SK-N-MC (cell line): ENCODE results near the gene SCN8A.

Source experiments
- DNase-seq: peaks from one replicate; pipeline ENCODE4 v3.0.0-alpha.2; 2011; ENCODE audit warnings: low read depth, low spot score
- H3K27ac ChIP-seq: fragments of 200-600 bp; sonication (generic); 2 replicates; pipeline ENCODE4 v1.5.1; 2016; ENCODE audit warnings: mixed run types
- H3K36me3 ChIP-seq: fragments of 200-600 bp; sonication (generic); 2 replicates; pipeline ENCODE4 v1.6.1; 2017; ENCODE audit warnings: antibody characterized with exemption, low read length, mixed read lengths; ENCODE audit not compliant: insufficient read depth
- H3K4me3 ChIP-seq: fragments of 200-600 bp; sonication (generic); 2 replicates; pipeline ENCODE4 v1.5.1; 2016
- H3K9ac ChIP-seq: fragments of 200-600 bp; sonication (generic); 2 replicates; pipeline ENCODE4 v1.8.0; 2017; ENCODE audit warnings: mixed run types, mixed read lengths; ENCODE audit not compliant: insufficient read length
- H3K9me3 ChIP-seq: fragments of 200-600 bp; sonication (generic); 2 replicates; pipeline ENCODE4 v1.6.1; 2017; ENCODE audit warnings: low read depth, mild to moderate bottlenecking, antibody characterized with exemption, low read length, moderate library complexity, mixed read lengths
- EZH2 ChIP-seq: fragments of 200-600 bp; sonication (generic); IDR thresholded peaks from one replicate; pipeline ENCODE4 v1.6.1; 2017; ENCODE audit warnings: antibody characterized with exemption
- FOXP2 ChIP-seq: optimal IDR thresholded peaks from 2 replicates; pipeline ENCODE3; 2011; ENCODE audit warnings: mild to moderate bottlenecking, moderate library complexity; ENCODE audit not compliant: insufficient read depth; ENCODE audit errors: extremely low read length, control extremely low read depth
- POLR2AphosphoS5 ChIP-seq: IDR thresholded peaks from 2 replicates; pipeline ENCODE4 v1.6.1; 2012; ENCODE audit warnings: mild to moderate bottlenecking, low read depth, low read length, borderline replicate concordance

Gene SCN8A

DNA sequence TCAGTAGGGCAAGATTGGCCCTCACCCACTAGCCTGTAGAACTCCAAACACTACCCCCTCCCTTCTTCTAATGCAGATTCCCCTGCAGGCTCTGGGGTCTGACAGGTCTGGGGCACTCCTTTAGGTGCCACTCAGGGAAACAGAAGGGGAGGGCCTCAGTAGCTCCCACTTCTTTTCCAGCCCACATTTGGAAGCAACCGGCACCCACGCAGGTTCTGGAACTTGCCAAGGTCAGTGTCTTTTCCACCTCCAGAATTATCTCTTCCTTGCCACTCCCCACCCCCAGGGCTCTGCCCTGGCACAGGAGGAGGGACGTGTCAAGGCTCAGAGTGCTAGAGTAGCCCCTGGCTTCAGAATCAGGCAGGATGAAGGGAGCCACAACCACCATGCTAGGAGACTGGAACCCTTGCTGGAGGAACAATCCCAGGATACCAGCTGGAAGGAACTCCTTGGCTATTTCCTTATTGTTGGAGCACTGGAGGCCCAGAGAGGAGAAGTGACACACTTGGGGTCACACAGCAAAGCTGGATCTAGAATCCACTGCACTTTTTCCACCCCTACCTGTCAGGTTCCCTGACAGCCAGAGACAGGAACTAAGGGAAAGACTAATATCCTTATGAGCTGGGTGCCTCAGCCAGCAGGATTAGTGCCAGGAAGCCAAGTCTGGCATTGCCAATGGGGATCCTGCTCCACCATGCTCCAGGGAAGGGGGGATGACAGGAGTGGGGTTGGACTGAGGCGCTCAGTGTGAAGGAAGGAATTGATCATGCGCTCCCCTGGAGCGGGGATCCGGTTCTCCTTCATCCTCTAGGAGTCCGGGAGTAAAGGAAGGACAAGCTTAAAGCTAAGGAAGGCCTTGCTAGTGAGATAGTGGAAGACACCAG lies 259.3 kb downstream of the SCN8A start:
- no peak for DNase-seq
- TF ChIP-seq POLR2AphosphoS5 (no peak), EZH2 (no peak), FOXP2 (no peak)
- H3K36me3 ChIP-seq, result no peaks in the 10 kb centered on the region
- H3K27ac ChIP-seq, result no peak overlapping the region
- H3K4me3 ChIP-seq, result no peak overlapping the region
- H3K9ac ChIP-seq, result no peak overlapping the region
- no peaks in the 10 kb centered on the region for H3K9me3 ChIP-seq

DNA sequence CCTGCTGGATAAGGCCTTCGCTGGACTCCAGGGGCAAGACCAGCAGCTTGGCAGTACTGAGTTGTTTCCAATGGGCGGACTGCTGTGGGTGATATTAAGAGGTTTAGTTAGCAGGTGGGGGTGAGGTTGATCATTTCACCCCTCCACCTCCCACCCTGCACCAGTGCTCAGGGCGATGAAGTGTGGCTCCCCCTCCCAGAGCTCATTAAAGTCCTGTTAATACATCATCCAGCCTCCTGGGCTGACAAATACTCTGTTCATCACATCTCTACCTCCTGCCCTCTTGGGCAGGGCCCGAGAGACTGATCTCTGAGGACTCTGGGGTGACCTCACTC lies 259.9 kb downstream of the SCN8A start:
- no peak overlapping the region for H3K4me3 ChIP-seq
- no peak overlapping the region for H3K9ac ChIP-seq
- no peak overlapping the region for H3K27ac ChIP-seq
- no peak for DNase-seq
- H3K36me3 ChIP-seq, result no peaks in the 10 kb centered on the region
- H3K9me3 ChIP-seq, result no peaks in the 10 kb centered on the region
- no peak for TF ChIP-seq FOXP2
- no peak for TF ChIP-seq EZH2
- no peak for TF ChIP-seq POLR2AphosphoS5

DNA sequence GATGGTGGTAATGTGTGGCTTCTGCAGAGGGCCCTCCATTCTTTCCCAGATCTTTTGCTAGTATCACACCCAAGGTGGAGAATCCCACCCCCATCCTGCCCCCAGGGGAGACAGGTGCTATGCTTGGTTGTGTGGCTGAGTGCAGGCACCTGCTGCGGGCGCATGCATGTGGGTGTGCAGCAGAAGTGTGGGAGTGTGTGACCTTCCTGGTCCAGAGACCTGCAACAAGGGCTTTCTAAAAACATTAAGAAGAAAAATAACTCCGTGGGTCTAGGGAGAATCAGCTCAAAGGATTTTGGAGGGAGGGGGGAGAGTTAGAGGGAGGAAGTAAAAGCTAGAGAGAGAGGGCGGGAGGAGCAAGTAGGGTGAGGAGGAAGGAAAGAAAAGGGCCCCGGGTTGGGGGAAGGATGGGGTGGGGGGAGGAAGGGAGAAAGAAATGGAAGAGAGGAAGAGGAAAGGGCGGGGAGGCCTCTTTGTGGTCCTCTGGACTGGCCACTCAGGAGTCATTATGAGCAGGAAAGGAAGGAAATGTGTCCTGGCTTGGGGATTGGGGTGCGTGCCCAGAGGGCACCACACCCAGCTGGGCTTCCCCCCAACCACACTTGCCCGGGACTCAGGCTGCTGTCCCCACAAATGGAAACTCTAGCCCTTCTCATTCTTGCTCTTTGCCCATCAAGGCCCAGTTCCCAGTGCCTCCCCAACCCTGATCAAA lies 260.5 kb downstream of the SCN8A start:
- no peak overlapping the region for H3K27ac ChIP-seq

DNA sequence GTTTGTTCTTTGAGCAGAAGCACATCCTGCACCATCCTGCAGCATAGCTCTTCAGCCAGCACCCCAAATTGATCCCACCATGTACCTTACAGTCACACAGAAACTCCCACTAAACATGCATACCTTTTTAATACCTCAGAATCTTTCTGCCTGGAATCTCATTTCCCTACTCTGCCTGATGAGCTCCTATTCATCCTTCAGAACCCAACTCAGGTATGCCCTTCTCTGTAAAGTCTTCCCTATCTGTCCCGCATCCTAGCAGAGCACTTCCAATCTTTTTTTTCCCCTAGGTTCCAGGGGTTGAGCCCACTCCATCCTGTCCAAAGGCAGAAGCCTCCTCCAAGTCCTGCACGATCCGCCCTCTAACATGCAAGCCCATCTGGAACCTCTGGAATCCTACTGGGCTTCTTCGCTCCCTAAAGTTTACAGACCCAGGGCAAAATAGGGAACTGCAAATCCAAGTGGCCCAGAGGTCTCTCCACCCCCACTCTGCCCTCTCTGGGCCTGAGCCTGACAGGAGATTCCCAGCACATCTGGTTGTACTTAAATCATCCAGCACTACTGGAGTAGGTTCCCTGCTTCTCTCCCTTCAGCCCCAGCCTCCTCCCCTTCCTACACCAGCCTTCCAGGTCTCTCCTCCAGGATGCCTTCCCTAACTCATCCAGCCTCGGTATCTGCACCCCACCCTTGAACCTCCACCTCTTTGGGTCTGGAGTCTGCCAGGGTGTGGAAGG lies 261.5 kb downstream of the SCN8A start:
- no peaks in the 10 kb centered on the region for H3K36me3 ChIP-seq
- H3K27ac ChIP-seq, result no peak overlapping the region
- H3K9ac ChIP-seq, result no peak overlapping the region
- H3K9me3 ChIP-seq, result no peaks in the 10 kb centered on the region
- DNase-seq, result no peak
- H3K4me3 ChIP-seq, result no peak overlapping the region
- TF ChIP-seq EZH2, result no peak
- no peak for TF ChIP-seq FOXP2
- TF ChIP-seq POLR2AphosphoS5, result no peak

More for the DNA sequence above, 260.5 kb downstream of the SCN8A start:
- Histone ChIP-seq H3K9me3 (no peaks in the 10 kb centered on the region), H3K36me3 (no peaks in the 10 kb centered on the region), H3K9ac (no peak overlapping the region), H3K4me3 (no peak overlapping the region)
- TF ChIP-seq EZH2, result no peak
- no peak for TF ChIP-seq POLR2AphosphoS5
- no peak for TF ChIP-seq FOXP2
- DNase-seq, result no peak

DNA sequence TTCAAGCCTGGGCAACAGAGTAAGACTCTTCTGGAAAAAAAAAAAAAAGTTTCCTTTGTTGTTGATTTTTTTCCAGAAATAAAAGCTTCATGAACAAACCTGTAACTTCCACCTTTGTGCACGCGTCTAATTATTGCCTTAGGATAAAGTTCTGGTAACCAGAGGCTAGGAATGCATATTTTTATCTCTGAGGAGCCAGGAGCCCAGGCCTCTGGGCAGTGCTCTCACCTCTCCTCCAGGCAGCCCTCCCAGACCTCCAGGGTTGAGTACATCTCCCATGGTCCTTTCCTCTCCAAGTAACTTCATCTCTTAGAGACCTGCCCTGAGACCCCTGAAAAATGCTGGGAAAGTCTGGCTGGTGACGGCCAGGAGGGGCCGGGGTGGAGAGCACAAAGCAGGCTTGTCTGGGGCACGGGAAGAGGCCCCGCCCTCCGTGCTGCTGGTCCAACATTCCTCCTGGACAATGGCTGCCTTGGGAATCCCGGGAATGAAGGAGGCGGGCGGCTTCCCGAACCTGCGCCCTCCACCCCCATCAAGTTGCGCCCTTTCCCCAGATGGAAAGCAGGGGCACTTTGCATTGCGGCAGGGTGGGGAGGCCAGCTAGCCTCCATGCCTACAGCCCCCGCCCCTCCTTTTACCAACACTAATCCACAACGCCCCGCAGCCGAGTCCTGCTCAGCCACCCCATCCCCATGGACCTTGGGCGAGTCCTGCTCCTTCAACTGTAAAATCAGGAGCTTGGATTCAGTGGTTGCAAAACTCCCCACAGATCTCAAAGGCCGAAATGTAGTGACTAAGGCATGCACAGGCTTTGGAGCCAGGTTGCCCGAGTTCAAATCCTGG lies 264.8 kb downstream of the SCN8A start:
- no peaks in the 10 kb centered on the region for H3K36me3 ChIP-seq
- H3K9me3 ChIP-seq, result no peaks in the 10 kb centered on the region
- no peak overlapping the region for H3K9ac ChIP-seq
- H3K4me3 ChIP-seq, result no peak overlapping the region
- no peak for DNase-seq
- H3K27ac ChIP-seq, result no peak overlapping the region
- TF ChIP-seq FOXP2 (no peak), EZH2 (no peak), POLR2AphosphoS5 (no peak)

DNA sequence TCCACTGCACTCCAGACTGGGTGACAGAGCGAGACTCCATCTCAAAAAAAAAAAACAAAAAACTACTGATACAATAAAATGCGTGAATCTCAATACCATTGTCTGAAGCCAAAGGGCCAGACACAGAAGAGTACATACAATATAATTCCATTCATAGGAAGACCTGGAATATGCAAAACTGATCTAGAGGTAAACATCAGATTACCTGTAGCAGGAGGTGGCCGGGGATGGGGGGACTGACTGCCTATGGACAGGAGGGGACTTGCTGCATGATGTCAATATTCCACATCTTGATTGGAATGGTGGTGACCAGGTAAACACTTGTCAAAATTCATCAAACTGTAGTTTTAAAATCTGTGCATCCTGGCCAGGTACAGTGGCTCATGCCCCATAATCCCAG lies 270.0 kb downstream of the SCN8A start:
- Histone ChIP-seq H3K9me3 (no peaks in the 10 kb centered on the region), H3K36me3 (no peaks in the 10 kb centered on the region), H3K27ac (no peak overlapping the region), H3K4me3 (no peak overlapping the region), H3K9ac (no peak overlapping the region)
- TF ChIP-seq EZH2, result no peak
- TF ChIP-seq POLR2AphosphoS5, result no peak
- no peak for TF ChIP-seq FOXP2
- no peak for DNase-seq
